Measurements from ENCODE around the gene IKZF3.

DNA sequence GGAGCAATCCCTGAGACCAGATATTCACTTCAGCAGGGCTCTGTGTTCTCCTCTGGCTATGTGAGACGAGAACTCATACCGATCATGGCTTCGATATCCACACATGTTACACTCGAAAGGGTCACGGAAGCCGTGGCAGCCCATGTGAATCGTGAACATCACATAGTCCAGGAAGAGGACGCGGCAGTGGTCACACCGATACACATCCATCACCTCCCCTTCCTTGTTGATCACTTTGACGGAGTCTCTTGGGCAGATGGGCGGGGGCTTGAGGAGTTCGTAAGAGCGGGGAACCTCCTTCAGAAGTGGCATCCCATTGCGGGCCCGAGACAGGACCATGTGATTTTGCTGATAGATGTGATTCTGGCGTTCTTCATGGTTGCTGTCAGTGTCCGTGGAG lies 98.3 kb downstream of the IKZF3 start:
- TF ChIP-seq CTCF (IDR thresholded peaks at IDR 0.05; ENCODE audit: insufficient read depth, low read depth, low read length) = no peak
- no peak for TF ChIP-seq EZH2 (IDR thresholded peaks at IDR 0.05; ENCODE audit: insufficient read depth, low read length)
